RCC 7860 (cell line): Measurements from ENCODE around the gene CEP43.

ENCODE experiments used
- DNase-seq: peaks from one replicate; pipeline ENCODE4 v3.0.0-alpha.2; 2015; ENCODE audit warnings: low spot score
- FAIRE-seq: peaks from 2 replicates; lab custom pipeline; 2012; peaks lifted over from hg19 to GRCh38; lab: Jason Lieb, UNC

Gene CEP43, protein sequence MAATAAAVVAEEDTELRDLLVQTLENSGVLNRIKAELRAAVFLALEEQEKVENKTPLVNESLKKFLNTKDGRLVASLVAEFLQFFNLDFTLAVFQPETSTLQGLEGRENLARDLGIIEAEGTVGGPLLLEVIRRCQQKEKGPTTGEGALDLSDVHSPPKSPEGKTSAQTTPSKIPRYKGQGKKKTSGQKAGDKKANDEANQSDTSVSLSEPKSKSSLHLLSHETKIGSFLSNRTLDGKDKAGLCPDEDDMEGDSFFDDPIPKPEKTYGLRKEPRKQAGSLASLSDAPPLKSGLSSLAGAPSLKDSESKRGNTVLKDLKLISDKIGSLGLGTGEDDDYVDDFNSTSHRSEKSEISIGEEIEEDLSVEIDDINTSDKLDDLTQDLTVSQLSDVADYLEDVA

DNA sequence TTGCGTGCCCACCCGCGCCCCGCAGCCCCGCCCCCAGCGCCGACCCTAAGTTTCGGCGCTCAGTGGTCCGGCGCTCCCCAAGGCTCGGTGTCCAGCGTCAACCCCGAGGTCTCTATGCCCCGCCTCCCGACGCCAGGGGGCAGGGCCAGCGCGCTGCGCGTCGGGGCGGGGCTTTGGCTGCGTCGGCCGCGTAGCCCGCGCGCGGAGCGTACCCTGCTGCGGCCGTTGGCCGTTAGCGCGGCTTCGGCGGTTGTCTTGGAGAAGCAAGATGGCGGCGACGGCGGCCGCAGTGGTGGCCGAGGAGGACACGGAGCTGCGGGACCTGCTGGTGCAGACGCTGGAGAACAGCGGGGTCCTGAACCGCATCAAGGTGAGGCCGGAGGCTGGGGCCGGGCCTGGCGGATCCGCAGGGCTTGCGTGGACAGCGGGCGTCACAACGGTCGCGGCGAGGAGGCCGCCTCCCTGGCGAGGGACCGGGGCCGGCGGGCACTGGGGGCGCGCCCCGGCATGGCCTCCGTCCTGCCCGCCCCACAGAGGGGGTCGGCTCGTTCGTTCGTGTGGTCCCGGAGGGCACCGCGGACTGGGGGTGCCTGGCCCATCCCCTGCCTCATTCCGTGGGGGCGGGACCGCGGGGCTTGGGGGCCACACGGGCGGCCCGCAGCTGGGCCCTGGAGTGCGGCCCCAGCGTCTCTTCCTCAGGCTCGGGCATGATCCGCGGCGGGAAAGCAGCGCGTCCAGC lies at the start of gene CEP43:
Gene CEP43, plus strand, starts transcription at position 253 of the 739 bp plus-strand sequence. Its CDS starts 16 bp downstream, at position 269.
- DNase-seq, result peak; percentile 85
- no peak for FAIRE-seq

- DNase-seq (no peak), FAIRE-seq (no peak)
Observed at GRCh38 chr6:166949528-166950442, 49.4 kb upstream of the CEP43 start.

DNA sequence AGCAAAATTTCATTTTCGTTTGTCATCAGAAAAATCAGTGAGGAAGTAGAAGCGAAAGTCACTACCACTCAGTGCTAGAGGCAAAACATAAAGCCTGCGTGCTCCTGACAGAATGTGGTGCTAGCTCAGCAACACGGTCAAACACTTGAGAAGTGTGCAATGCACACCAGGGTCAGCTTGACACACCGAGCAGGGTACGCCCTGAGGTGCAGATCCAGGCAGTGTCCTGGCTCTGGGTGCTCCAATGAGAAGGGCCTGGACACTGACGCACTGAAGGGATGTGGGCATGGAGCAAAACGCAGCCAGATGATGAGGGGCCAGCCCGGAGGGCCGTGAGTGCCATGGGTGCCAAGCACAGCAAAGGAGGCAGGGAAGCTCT lies 48.8 kb upstream of the CEP43 start:
- no peak for DNase-seq
- no peak for FAIRE-seq

GRCh38 chr6:166950892-166951669 lies 48.1 kb upstream of the CEP43 start:
- DNase-seq (peak; percentile 73), FAIRE-seq (peak; percentile 11)

DNA sequence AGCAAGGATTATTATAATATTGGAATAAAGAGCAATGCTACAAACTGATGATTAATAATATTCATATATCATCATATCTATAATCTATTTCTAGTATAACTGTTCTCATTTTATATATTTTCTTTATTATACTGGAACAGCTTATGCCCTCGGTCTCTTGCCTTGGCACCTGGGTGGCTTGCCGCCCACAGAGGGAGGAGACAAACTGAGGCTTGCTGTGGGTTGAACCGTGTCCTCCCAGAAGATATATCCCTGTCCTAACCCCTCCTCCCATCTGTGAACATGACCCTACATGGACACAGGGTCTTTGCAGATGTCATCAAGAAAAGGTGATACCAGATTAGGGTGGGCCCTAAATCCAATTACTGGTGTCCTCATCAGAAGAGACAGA lies 47.5 kb upstream of the CEP43 start:
- FAIRE-seq, result no peak
- DNase-seq, result no peak

DNA sequence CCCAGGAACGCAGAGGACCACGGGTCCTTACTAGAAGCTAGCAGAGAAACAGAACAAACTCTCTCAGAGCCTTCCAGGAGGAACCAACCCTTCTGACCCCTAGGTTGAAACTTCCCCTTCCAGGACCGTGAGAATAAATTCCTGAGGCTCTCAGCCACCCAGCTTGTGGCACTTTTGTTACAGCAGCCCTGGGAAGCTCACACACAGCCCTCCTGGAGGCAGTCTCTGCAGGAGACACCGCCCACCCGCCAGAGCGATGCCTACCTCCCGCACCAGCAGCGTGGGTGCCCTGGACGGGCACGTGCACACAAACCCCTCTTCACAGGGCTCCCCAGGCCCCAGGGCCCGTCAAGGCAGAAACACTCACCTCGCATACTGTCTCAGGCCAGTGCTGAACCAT lies 47.1 kb upstream of the CEP43 start:
- no peak for DNase-seq
- FAIRE-seq, result no peak

- DNase-seq (no peak), FAIRE-seq (no peak)
Observed at GRCh38 chr6:166952567-166953486, 46.4 kb upstream of the CEP43 start.

DNA sequence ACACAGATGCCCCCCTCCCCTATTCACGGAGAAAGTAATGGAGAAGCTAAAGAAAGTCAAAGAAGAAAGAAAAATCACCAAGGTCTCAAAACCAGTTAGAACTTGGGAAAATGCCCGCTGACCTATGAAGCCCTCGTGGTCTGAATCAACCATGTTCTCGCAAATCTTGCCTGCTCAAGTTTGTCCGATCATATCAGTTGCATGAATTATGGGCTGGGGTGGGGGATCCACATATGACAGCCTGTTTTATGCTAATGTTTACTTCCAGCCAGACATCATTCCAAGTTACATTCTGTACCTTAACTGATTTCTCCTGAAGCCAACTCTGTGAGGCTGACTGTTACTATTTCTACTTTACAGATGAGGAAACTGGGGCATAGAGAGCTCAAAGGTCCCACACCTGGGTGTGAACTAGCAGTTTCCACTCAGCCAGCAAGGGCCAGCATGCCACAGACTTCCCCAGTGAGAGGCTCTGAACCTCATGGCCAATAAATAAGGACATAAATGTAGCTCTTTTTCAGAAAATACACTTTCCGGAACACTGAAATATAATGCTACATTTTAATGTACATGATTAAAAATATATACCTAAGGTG lies 45.0 kb upstream of the CEP43 start:
- DNase-seq, result no peak
- no peak for FAIRE-seq

- DNase-seq (no peak), FAIRE-seq (no peak)
Observed at GRCh38 chr6:166955121-166955864, 43.9 kb upstream of the CEP43 start.

DNA sequence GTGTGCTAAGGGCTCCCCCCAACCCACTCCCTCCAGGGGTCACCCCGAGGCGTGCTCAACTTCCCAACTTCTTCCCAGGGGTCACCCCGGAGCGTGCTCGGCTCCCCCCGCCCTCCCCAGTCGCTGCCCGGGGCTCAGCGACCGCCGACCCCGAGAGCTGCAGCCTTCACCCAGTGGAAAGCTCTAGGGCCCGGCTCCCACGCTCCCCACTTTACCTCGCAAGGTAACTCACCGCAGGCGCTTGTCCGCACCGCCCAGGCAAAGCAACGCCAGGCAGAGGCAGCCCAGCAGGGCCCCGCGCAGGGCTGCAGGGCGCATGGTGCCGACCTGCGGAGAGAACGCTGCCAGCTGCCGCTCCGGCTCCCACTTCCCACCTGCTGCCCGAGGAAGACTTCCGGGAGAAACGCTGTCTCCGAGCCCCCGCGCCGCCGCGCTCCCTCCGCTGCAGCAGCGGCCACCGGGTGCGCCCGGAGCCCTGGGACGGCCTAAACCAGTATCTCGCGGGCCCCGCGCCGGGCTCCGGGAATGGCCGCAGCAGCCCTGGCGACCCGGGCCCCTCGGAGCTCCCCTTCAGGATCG lies 43.2 kb upstream of the CEP43 start:
- FAIRE-seq, result no peak
- DNase-seq, result no peak

DNA sequence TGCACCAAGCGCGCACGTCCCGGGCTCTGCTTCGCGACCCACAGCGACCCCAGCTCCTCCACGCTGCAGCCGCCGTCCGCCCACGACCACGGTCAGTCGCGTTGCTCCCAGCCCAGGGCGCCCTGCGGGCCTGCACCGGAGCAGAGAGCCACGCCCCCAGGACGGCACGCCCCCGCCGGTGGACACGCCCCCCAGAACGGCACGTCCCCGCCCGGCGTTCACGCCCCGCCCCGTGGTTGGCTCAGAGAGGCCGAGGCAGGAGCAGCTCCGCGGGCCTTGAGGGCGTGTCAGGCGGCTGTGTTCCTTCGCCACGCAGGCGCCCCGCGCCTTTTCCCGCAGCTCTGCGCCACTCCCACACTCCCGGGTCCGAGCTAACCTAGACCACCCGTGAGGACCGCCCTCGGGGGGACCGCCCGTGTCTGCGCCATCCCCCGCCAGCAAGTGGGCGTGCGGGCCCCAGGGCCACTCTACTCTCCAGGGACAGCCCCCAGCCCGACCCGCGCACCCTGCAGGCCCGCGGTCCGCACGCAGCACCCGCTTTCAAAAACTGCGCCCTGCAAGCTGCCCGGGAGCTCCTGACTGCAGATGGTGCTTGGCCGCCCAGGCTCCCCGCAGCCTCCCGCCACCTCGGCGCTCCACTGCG lies 42.6 kb upstream of the CEP43 start, which contains the start of gene RNASET2:
Gene RNASET2, minus strand, starts transcription at position 107 of the 643 bp plus-strand sequence. CDS start 368 bp downstream, outside the sequence.
- no peak for FAIRE-seq
- peak; percentile 77 for DNase-seq

- DNase-seq (peak; percentile 76), FAIRE-seq (peak; percentile 25)
Observed at GRCh38 chr6:166957087-166957804, 42.0 kb upstream of the CEP43 start.

DNA sequence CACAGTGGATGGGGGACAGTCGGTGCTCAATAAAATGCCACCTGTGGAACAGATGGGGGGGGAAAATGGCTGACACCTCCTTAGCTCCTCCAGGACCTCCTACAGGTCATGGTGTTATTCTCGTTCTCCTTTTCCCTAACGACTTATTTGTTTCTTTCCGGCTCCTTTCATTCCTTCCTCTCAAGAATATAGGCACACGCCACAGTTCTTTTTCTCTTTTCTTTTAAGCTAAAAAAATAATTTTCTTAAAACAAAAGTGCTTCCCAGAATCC lies 41.5 kb upstream of the CEP43 start:
- DNase-seq, result no peak
- no peak for FAIRE-seq

DNA sequence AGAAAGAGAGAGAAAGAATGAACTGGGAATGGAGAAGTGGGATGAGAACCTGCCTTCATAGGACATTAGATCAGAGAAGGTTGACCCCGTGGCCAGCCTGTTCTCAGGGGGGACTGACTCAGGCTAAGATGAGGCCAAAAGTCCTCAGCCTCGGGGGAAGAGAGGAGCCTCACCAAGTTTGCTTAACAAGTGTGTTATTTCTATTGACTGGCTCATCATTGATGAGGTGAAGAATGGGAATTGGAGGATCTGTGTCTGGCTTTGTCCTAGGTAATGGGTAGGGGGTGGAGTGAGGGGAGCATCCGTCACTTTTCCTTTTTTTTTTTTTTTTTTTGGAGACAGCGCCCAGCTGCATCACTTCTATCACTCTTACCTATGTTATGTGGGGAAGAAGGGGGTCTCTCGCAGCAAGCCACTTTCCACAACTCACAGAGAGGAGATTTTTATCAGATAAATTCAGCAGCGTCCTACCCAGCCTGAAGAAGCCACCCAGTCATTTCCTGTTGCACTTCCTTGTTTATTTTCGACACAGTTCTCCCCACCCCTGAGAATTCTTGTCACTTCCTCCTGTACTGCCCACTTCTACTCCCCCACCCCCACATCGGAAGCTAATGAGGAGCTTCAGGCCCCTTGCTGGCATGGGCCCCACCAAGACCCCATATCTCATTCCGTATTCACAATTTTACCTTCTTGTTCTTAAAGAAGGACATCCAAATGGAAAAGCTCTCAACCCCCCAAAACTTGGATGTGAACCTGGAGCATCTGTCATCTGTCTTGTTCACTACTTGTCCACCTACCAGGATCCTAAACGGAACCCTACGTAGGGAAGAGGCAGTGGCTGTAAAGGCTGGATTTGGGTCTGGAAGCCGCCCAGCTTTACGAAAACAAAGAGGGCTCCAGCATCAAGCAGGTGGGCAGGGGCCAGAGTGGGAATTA lies 40.0 kb upstream of the CEP43 start:
- DNase-seq (peak; percentile 64), FAIRE-seq (no peak)

DNA sequence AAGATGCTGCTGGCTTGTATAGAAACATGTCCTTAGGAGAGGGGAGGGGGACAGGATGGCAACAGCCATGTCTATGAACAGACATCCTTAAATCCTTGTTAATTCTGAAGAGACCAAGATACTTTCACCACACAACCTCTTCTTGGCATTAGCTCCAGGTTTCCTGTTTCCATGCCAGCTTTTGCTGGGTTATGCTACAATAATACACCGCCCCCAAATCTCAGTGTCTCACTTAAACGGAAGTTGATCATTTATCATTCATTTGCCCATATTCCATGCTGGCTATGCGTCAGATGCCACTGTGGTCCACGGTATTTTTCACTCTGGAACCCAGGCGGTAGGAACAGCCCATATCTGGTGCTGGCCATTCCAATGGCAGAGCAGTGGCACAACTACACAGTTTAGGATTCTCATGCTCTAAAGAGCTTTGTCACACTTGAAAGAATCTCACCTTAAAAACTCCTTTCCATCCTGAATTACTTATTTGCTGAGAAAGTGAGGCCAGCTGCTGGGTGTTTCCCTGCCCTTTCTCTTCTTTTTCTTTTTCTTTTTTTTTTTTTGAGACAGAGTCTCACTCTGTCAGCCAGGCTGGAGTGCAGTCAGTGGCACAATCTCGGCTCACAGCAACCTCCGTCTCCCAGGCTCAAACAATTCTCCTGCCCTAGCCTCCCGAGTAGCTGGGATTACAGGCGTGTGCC lies 39.1 kb upstream of the CEP43 start:
- peak; percentile 84 for FAIRE-seq
- DNase-seq, result peak; percentile 80
